Measurements from ENCODE around the gene CEP112.

The CEP112 gene

GRCh38 chr17:65627891-65628643, 563.9 kb downstream of the CEP112 start:
- peak; percentile 71 for DNase-seq (ENCODE audit: low read depth)
- peak overlapping the region; percentile 20 for H3K4me3 ChIP-seq (ENCODE audit: low read depth, low read length)
- no peak for TF ChIP-seq CTCF (conservative IDR thresholded peaks at IDR 0.05; ENCODE audit: low read depth, low read length)

DNA sequence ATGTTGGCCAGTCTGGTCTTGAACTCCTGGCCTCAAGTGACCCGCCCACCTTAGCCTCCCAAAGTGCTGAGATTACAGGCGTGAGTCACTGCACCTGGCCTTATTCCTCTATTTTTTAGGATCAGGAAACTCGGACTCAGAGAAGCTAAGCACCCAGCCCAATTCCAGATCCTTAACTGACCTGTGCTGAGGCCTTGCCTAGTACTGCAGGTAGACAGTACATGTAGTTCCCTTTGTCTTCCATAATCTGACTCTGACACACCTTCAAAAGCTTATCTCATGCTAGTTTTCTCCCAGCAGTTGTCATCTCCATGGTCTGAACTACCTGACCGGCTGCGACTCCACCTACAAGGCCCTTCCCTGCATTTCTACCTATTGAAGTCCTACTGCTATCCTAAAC, 564.8 kb downstream of the CEP112 start:
- TF ChIP-seq CTCF (conservative IDR thresholded peaks at IDR 0.05; ENCODE audit: low read depth, low read length) = no peak
- no peak overlapping the region for H3K4me3 ChIP-seq (ENCODE audit: low read depth, low read length)
- no peak for DNase-seq (ENCODE audit: low read depth)

GRCh38 chr17:65626451-65626850, 565.5 kb downstream of the CEP112 start:
- TF ChIP-seq CTCF (conservative IDR thresholded peaks at IDR 0.05; ENCODE audit: low read depth, low read length) = no peak

GRCh38 chr17:65618516-65618915, 573.4 kb downstream of the CEP112 start:
- H3K4me3 ChIP-seq (ENCODE audit: low read depth, low read length) = no peak overlapping the region
- no peak for DNase-seq (ENCODE audit: low read depth)
- no peak for TF ChIP-seq CTCF (conservative IDR thresholded peaks at IDR 0.05; ENCODE audit: low read depth, low read length)

More at GRCh38 chr17:65626451-65626850, 565.5 kb downstream of the CEP112 start:
- no peak overlapping the region for H3K4me3 ChIP-seq (ENCODE audit: low read depth, low read length)
- DNase-seq (ENCODE audit: low read depth) = no peak

GRCh38 chr17:65617496-65617895, 574.4 kb downstream of the CEP112 start:
- no peak overlapping the region for H3K4me3 ChIP-seq (ENCODE audit: low read depth, low read length)
- no peak for DNase-seq (ENCODE audit: low read depth)
- TF ChIP-seq CTCF (conservative IDR thresholded peaks at IDR 0.05; ENCODE audit: low read depth, low read length) = no peak

DNA sequence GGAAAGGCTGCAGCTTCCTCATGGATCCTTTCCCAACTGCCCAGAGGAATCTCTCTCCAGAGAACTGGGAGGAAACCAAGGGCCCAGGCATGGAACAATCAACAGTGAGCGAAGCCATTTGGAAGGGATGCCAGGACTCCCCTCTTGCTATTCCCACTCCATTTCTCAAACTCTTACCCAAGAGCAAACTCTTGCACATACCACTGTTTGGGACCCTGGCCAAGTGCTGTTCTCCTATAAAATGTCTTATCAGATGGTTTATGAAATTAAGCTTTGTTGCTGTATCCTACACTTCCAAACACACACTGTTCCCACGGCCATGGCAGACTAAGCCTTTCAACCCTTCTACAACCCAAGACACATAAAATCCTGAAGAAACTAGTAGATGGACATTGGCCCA, 582.2 kb downstream of the CEP112 start:
- H3K4me3 ChIP-seq (ENCODE audit: low read depth, low read length) = no peak overlapping the region
- DNase-seq (ENCODE audit: low read depth) = peak; percentile 45

More for the DNA sequence above, 582.2 kb downstream of the CEP112 start:
- no peak for TF ChIP-seq CTCF (conservative IDR thresholded peaks at IDR 0.05; ENCODE audit: low read depth, low read length)
